Neural progenitor cell (in vitro differentiated cells): ENCODE measurements around the gene DHRS2. TPM values are rescaled to one million over a fixed set of nuclear protein-coding genes. Genes with fewer than 3 reads are reported as not detected.

Source experiments
- DNase-seq: peaks from one replicate; pipeline ENCODE4 v3.0.0-alpha.2; 2016; ENCODE audit warnings: low spot score
- H2AFZ ChIP-seq: fragments of 200-600 bp; sonication (generic); replicated peaks from 2 replicates; pipeline ENCODE4 v1.6.1; 2016; ENCODE audit warnings: antibody characterized with exemption
- H3F3A ChIP-seq: fragments of 200-600 bp; sonication (generic); 2 replicates; pipeline ENCODE4 v1.6.1; 2016; ENCODE audit warnings: antibody characterized with exemption, low read depth
- H3K27ac ChIP-seq: fragments of 200-600 bp; sonication (generic); 2 replicates; pipeline ENCODE4 v1.5.1; 2016; ENCODE audit warnings: mild to moderate bottlenecking
- H3K27me3 ChIP-seq: fragments of 200-600 bp; sonication (generic); 2 replicates; pipeline ENCODE4 v1.6.1; 2016; ENCODE audit warnings: mild to moderate bottlenecking, moderate library complexity
- H3K36me3 ChIP-seq: fragments of 200-600 bp; sonication (generic); 2 replicates; pipeline ENCODE4 v1.5.1; 2016
- H3K4me1 ChIP-seq: fragments of 200-600 bp; sonication (generic); 2 replicates; pipeline ENCODE4 v1.6.1; 2016; ENCODE audit warnings: mixed run types
- H3K4me2 ChIP-seq: fragments of 200-600 bp; sonication (generic); 2 replicates; pipeline ENCODE4 v1.6.1; 2016
- H3K4me3 ChIP-seq: fragments of 200-600 bp; sonication (generic); 2 replicates; pipeline ENCODE4 v1.5.1; 2016
- H3K79me2 ChIP-seq: fragments of 200-600 bp; sonication (generic); 2 replicates; pipeline ENCODE4 v1.6.1; 2016; ENCODE audit warnings: low read depth
- H3K9ac ChIP-seq: fragments of 200-600 bp; sonication (generic); 2 replicates; pipeline ENCODE4 v1.6.1; 2016
- H3K9me3 ChIP-seq: fragments of 200-600 bp; sonication (generic); 2 replicates; pipeline ENCODE4 v1.5.1; 2016; ENCODE audit warnings: low read depth
- H4K20me1 ChIP-seq: fragments of 200-600 bp; sonication (generic); 2 replicates; pipeline ENCODE4 v1.6.1; 2016; ENCODE audit warnings: low read depth
- H3K27ac Mint-ChIP-seq: 3 replicates; pipeline ENCODE4 v1.8.0; 2021; ENCODE audit warnings: mixed read lengths
- H3K27me3 Mint-ChIP-seq: 2 replicates; pipeline ENCODE4 v1.8.0; 2022; ENCODE audit warnings: low read depth, mild to moderate bottlenecking, inconsistent platforms, moderate library complexity, mixed read lengths; ENCODE audit not compliant: insufficient read depth
- H3K36me3 Mint-ChIP-seq: 3 replicates; pipeline ENCODE4 v1.8.0; 2021; ENCODE audit warnings: mixed read lengths
- H3K4me1 Mint-ChIP-seq: 3 replicates; pipeline ENCODE4 v1.8.0; 2021; ENCODE audit warnings: mixed read lengths
- H3K4me3 Mint-ChIP-seq: 3 replicates; pipeline ENCODE4 v1.8.0; 2021; ENCODE audit warnings: mild to moderate bottlenecking, moderate library complexity, mixed read lengths
- H3K9me3 Mint-ChIP-seq: 3 replicates; pipeline ENCODE4 v1.8.0; 2020; ENCODE audit warnings: mixed read lengths
- CTCF ChIP-seq: fragments of 200-600 bp; sonication (generic); IDR thresholded peaks from 2 replicates; pipeline ENCODE4 v1.5.1; 2017; ENCODE audit warnings: antibody characterized with exemption, mild to moderate bottlenecking
- EZH2 ChIP-seq: fragments of 200-600 bp; sonication (generic); IDR thresholded peaks from 2 replicates; pipeline ENCODE4 v1.6.1; 2017; ENCODE audit warnings: antibody characterized with exemption, mild to moderate bottlenecking, moderate library complexity
- EZH2phosphoT487 ChIP-seq: fragments of 200-600 bp; sonication (generic); IDR thresholded peaks from 2 replicates; pipeline ENCODE4 v1.6.1; 2017; ENCODE audit warnings: antibody characterized with exemption
- total RNA-seq: library from RNA; depleted of rRNA; stranded (reverse); fragments of >200 nt; gene quantifications from 2 replicates; pipeline ENCODE4 v1.2.3, GENCODE V29; 2015; ENCODE audit warnings: low replicate concordance

DHRS2 gene
- total RNA-seq, 1 donor from 2014 or later = 2.8 TPM

GRCh38 chr14:23610815-23611289 is 25.3 kb upstream of the DHRS2 start:
- Histone ChIP-seq H3K27ac (no peak overlapping the region), H4K20me1 (no peaks in the 10 kb centered on the region), H3K4me3 (no peak overlapping the region), H3K9ac (no peak overlapping the region), H2AFZ (no peak overlapping the region), H3K4me2 (no peak overlapping the region), H3K79me2 (no peaks in the 10 kb centered on the region), H3F3A (no peaks in the 10 kb centered on the region), H3K36me3 (no peaks in the 10 kb centered on the region), H3K27me3 (no peaks in the 10 kb centered on the region), H3K4me1 (no peaks in the 10 kb centered on the region), H3K9me3 (no peaks in the 10 kb centered on the region)
- no peak for DNase-seq
- Mint-ChIP-seq H3K9me3 (peaks cover 4% of the 10 kb centered on the region), H3K27me3 (peaks cover 2% of the 10 kb centered on the region), H3K4me3 (no peak overlapping the region), H3K4me1 (no peaks in the 10 kb centered on the region), H3K36me3 (no peaks in the 10 kb centered on the region), H3K27ac (no peak overlapping the region)
- no peak for TF ChIP-seq EZH2
- no peak for TF ChIP-seq EZH2phosphoT487
- no peak for TF ChIP-seq CTCF

GRCh38 chr14:23612354-23612732 is 23.8 kb upstream of the DHRS2 start:
- Histone ChIP-seq H3K4me3 (no peak overlapping the region), H3K4me2 (no peak overlapping the region), H3F3A (no peaks in the 10 kb centered on the region), H3K27ac (no peak overlapping the region), H4K20me1 (no peaks in the 10 kb centered on the region), H3K9ac (no peak overlapping the region), H2AFZ (no peak overlapping the region), H3K27me3 (no peaks in the 10 kb centered on the region), H3K79me2 (no peaks in the 10 kb centered on the region), H3K36me3 (no peaks in the 10 kb centered on the region), H3K9me3 (no peaks in the 10 kb centered on the region), H3K4me1 (no peaks in the 10 kb centered on the region)
- TF ChIP-seq CTCF (no peak), EZH2phosphoT487 (no peak), EZH2 (no peak)
- no peaks in the 10 kb centered on the region for H3K36me3 Mint-ChIP-seq
- no peak overlapping the region for H3K27ac Mint-ChIP-seq
- no peak overlapping the region for H3K4me3 Mint-ChIP-seq
- DNase-seq = no peak
- no peaks in the 10 kb centered on the region for H3K4me1 Mint-ChIP-seq
- peaks cover 4% of the 10 kb centered on the region for H3K9me3 Mint-ChIP-seq
- no peaks in the 10 kb centered on the region for H3K27me3 Mint-ChIP-seq

DNA sequence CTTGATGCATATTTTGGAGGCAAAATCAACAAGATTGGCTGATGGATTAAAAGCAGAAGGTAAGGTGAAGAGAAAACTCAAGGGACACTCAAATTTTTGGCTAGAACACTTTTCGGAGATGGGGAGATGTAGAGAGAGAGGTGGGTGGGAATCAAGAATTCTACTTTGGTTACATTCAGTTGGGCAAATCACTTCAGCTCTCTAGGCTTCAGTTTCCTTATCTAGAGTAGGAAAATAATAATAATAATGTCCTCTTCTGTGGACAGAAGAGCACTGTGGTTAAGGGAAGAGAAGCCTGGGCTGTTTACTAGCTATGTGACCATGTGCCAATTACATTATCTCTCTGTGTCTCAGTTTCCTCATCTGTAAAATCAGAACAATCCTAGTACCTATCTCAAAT is 23.4 kb upstream of the DHRS2 start:
- no peaks in the 10 kb centered on the region for H3F3A ChIP-seq
- no peak for TF ChIP-seq EZH2
- TF ChIP-seq CTCF = no peak
- TF ChIP-seq EZH2phosphoT487 = no peak
- no peaks in the 10 kb centered on the region for H3K27me3 Mint-ChIP-seq
- H3K36me3 Mint-ChIP-seq = no peaks in the 10 kb centered on the region
- H3K36me3 ChIP-seq = no peaks in the 10 kb centered on the region
- no peak overlapping the region for H3K9ac ChIP-seq
- no peak overlapping the region for H3K4me3 ChIP-seq
- H3K79me2 ChIP-seq = no peaks in the 10 kb centered on the region
- H3K4me3 Mint-ChIP-seq = no peak overlapping the region
- no peak for DNase-seq
- no peaks in the 10 kb centered on the region for H3K4me1 Mint-ChIP-seq
- H3K27me3 ChIP-seq = no peaks in the 10 kb centered on the region
- H3K4me1 ChIP-seq = no peaks in the 10 kb centered on the region
- no peaks in the 10 kb centered on the region for H4K20me1 ChIP-seq
- H3K9me3 Mint-ChIP-seq = peaks cover 4% of the 10 kb centered on the region
- no peak overlapping the region for H3K4me2 ChIP-seq
- no peak overlapping the region for H3K27ac ChIP-seq
- H2AFZ ChIP-seq = no peak overlapping the region
- no peak overlapping the region for H3K27ac Mint-ChIP-seq
- no peaks in the 10 kb centered on the region for H3K9me3 ChIP-seq
